ENCODE results near the gene NTN1. TPM values are rescaled to one million over a fixed set of nuclear protein-coding genes. Genes with fewer than 3 reads are reported as not detected.

The NTN1 gene
- total and polyA plus RNA-seq, 2 of the 4 experiments (the other 2 are of a cell fraction), result under 0.01 to 0.07 TPM

DNA sequence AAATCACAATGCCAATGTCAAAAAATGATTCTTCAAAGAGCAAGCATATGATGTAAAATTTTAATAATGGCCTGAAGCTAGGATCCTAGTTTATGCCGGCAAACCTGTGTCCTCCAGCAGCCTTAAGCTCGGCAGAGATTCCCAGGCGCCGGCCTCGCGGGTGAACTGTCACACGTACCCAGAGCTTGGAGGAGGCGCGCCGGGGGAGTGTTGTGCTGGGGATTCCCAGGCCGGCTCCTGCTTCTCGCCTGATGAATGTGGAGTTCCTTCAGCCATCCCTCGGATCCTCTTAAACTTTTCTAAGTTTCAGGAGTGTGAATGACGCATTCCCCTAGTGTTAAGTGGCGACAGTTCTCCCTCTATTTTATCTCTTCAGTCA, 19.1 kb upstream of the NTN1 start:
- Histone ChIP-seq H3K18ac (ENCODE audit: low read depth, low read length) (no peak overlapping the region), H3K36me3 (ENCODE audit: control insufficient read depth, insufficient read depth, low read length) (no peaks in the 10 kb centered on the region), H3K4ac (ENCODE audit: low read depth, low read length) (no peak overlapping the region), H3K79me1 (ENCODE audit: low read depth in 1 of 2, low read length in 2 of 2) (no peaks in the 10 kb centered on the region), H4K20me1 (ENCODE audit: insufficient read depth, low read length) (no peaks in the 10 kb centered on the region), H2AFZ (replicated peaks; ENCODE audit: low read length, poor library complexity) (no peak overlapping the region), H3K56ac (ENCODE audit: extremely low read depth, insufficient read depth, low read length) (no peak overlapping the region), H3K4me3 (ENCODE audit: insufficient read depth, low read depth, low read length) (no peak overlapping the region), H3K4me1 (ENCODE audit: control insufficient read depth, insufficient read depth, low read length) (no peaks in the 10 kb centered on the region), H2BK15ac (ENCODE audit: low read depth, low read length) (no peak overlapping the region), H2BK5ac (ENCODE audit: low read depth, low read length, poor library complexity, severe bottlenecking) (no peak overlapping the region), H3K4me2 (ENCODE audit: low read depth, low read length) (no peak overlapping the region), H3K9ac (ENCODE audit: low read depth, low read length) (no peak overlapping the region), H3K14ac (replicated peaks; ENCODE audit: low read depth, low read length) (no peak overlapping the region), H4K91ac (ENCODE audit: insufficient read depth, low read depth, low read length) (no peak overlapping the region), H3K27ac (ENCODE audit: insufficient read depth, low read length) (no peak overlapping the region), H4K8ac (ENCODE audit: low read depth in 2 of 2, low read length in 2 of 2) (no peak overlapping the region), H3K23ac (ENCODE audit: low read depth, low read length) (no peak overlapping the region), H2BK20ac (ENCODE audit: low read depth, low read length) (no peak overlapping the region), H3K9me1 (ENCODE audit: insufficient read depth, low read length) (no peaks in the 10 kb centered on the region), H2AK5ac (ENCODE audit: low read depth, low read length) (no peak overlapping the region), H2AK9ac (replicated peaks; ENCODE audit: low read depth, low read length, poor library complexity) (no peak overlapping the region), H4K5ac (ENCODE audit: low read depth, low read length) (no peak overlapping the region), H3K27me3 (ENCODE audit: control insufficient read depth, insufficient read depth, low read length) (peaks cover 32% of the 10 kb centered on the region), H2BK120ac (ENCODE audit: low read depth, low read length) (no peak overlapping the region), H3K9me3 (ENCODE audit: control insufficient read depth, insufficient read depth, low read length) (no peaks in the 10 kb centered on the region)
- ChIA-PET POLR2A (ENCODE audit: unreplicated experiment) (no interaction called here), CTCF (no interaction called here)
- intact Hi-C loops (cut with micrococcal nuclease), result no loop called here
- no CpG with 5 or more reads among the region's 15 CpGs for WGBS, 2 experiments (ENCODE audit: extremely low coverage in 2 of 2, insufficient read length in 1 of 2)
- no peak for TF ChIP-seq RCOR1 (IDR thresholded peaks at IDR 0.05; ENCODE audit: insufficient replicate concordance, low read length)
- no peak for TF ChIP-seq SMC3 (IDR thresholded peaks at IDR 0.05; ENCODE audit: low read depth, low read length)
- TF ChIP-seq, protein P1, sequence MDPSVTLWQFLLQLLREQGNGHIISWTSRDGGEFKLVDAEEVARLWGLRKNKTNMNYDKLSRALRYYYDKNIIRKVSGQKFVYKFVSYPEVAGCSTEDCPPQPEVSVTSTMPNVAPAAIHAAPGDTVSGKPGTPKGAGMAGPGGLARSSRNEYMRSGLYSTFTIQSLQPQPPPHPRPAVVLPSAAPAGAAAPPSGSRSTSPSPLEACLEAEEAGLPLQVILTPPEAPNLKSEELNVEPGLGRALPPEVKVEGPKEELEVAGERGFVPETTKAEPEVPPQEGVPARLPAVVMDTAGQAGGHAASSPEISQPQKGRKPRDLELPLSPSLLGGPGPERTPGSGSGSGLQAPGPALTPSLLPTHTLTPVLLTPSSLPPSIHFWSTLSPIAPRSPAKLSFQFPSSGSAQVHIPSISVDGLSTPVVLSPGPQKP (IDR thresholded peaks at IDR 0.05; ENCODE audit: borderline replicate concordance, low read depth, low read length), result no peak
- TF ChIP-seq FOS (IDR thresholded peaks at IDR 0.05; ENCODE audit: low read depth, low read length), result no peak
- no peak for TF ChIP-seq POLR2A (IDR thresholded peaks at IDR 0.05; ENCODE audit: low read depth, low read length)
- no peak for TF ChIP-seq RAD21 (IDR thresholded peaks at IDR 0.05; ENCODE audit: low read length)
- TF ChIP-seq CHD1 (IDR thresholded peaks at IDR 0.05; ENCODE audit: low read depth, low read length), result no peak
- no peak for TF ChIP-seq MAFK (IDR thresholded peaks at IDR 0.05; ENCODE audit: low read depth, low read length)
- no peak for TF ChIP-seq NFE2L2 (IDR thresholded peaks at IDR 0.05; ENCODE audit: low read depth, low read length)
- no peak for TF ChIP-seq MAZ (IDR thresholded peaks at IDR 0.05; ENCODE audit: borderline replicate concordance, low read depth, low read length)
- TF ChIP-seq, protein P2, sequence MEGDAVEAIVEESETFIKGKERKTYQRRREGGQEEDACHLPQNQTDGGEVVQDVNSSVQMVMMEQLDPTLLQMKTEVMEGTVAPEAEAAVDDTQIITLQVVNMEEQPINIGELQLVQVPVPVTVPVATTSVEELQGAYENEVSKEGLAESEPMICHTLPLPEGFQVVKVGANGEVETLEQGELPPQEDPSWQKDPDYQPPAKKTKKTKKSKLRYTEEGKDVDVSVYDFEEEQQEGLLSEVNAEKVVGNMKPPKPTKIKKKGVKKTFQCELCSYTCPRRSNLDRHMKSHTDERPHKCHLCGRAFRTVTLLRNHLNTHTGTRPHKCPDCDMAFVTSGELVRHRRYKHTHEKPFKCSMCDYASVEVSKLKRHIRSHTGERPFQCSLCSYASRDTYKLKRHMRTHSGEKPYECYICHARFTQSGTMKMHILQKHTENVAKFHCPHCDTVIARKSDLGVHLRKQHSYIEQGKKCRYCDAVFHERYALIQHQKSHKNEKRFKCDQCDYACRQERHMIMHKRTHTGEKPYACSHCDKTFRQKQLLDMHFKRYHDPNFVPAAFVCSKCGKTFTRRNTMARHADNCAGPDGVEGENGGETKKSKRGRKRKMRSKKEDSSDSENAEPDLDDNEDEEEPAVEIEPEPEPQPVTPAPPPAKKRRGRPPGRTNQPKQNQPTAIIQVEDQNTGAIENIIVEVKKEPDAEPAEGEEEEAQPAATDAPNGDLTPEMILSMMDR (conservative IDR thresholded peaks at IDR 0.05; ENCODE audit: low read depth, low read length), result no peak
- TF ChIP-seq CEBPB (IDR thresholded peaks at IDR 0.05; ENCODE audit: low read depth, low read length), result no peak
- in situ Hi-C loops (cut with MboI; ENCODE audit: low sequenced_read_pairs), result no loop called here
- no peak for ATAC-seq (ENCODE audit: low read depth)
- DNase-seq, result no peak
- BruUV-seq (replicated peaks), result no TSS peak
- dilution Hi-C loops (cut with HindIII; ENCODE audit: low sequenced_read_pairs, unreplicated experiment), result no loop called here
